Panc1 (cell line): ENCODE data around the gene SYCP3.

Experiments used
- POLR2AphosphoS5 ChIP-seq: IDR thresholded peaks from 2 replicates; pipeline ENCODE4 v1.6.1; 2012; ENCODE audit warnings: mild to moderate bottlenecking, low read depth, low read length, moderate library complexity
- SIN3A ChIP-seq: IDR thresholded peaks from 2 replicates; pipeline ENCODE4 v1.6.1; 2012; ENCODE audit warnings: low read depth, mild to moderate bottlenecking, low read length, moderate library complexity, borderline replicate concordance; ENCODE audit not compliant: insufficient read depth
- TCF7L2 ChIP-seq: IDR thresholded peaks from 2 replicates; pipeline ENCODE4 v1.6.1; 2011; ENCODE audit warnings: mild to moderate bottlenecking, low read depth, low read length, inconsistent platforms
- TF ChIP-seq, protein P1 (sequence below): fragments of 450-650 bp; IDR thresholded peaks from 2 replicates; pipeline ENCODE4 v1.5.1; 2017; ENCODE audit warnings: mild to moderate bottlenecking
- TF ChIP-seq, protein P2 (sequence below), 2 experiments: IDR thresholded peaks; 2 replicates each; pipeline ENCODE4 v1.6.1; 2011 to 2012; ENCODE audit warnings: low read depth in 2 of 2, control low read depth in 1 of 2, low read length in 1 of 2, mild to moderate bottlenecking in 1 of 2, moderate library complexity in 1 of 2; ENCODE audit not compliant: insufficient read depth in 1 of 2

DNA sequence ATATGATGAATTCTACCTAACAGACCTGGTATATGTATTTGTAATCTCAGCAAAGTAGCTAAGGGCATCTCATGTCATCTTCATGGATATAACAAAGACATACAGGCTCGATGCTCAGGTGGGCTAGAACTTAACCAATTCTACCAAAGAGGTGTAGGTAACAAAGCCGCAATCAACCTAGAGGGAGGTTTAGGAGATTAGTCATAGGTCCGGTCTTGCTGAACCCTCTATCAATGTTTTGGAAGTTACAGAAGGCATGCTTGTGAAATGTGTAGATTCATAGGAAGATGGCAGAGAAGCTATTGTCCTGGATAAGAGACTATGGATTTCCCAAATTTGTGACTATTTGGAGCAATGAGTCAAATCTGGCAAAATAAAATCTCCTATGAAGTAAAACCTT is 42.6 kb upstream of the SYCP3 start:
- TF ChIP-seq POLR2AphosphoS5, result no peak
- TF ChIP-seq, protein P1, sequence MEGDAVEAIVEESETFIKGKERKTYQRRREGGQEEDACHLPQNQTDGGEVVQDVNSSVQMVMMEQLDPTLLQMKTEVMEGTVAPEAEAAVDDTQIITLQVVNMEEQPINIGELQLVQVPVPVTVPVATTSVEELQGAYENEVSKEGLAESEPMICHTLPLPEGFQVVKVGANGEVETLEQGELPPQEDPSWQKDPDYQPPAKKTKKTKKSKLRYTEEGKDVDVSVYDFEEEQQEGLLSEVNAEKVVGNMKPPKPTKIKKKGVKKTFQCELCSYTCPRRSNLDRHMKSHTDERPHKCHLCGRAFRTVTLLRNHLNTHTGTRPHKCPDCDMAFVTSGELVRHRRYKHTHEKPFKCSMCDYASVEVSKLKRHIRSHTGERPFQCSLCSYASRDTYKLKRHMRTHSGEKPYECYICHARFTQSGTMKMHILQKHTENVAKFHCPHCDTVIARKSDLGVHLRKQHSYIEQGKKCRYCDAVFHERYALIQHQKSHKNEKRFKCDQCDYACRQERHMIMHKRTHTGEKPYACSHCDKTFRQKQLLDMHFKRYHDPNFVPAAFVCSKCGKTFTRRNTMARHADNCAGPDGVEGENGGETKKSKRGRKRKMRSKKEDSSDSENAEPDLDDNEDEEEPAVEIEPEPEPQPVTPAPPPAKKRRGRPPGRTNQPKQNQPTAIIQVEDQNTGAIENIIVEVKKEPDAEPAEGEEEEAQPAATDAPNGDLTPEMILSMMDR, result no peak
- TF ChIP-seq, protein P2, sequence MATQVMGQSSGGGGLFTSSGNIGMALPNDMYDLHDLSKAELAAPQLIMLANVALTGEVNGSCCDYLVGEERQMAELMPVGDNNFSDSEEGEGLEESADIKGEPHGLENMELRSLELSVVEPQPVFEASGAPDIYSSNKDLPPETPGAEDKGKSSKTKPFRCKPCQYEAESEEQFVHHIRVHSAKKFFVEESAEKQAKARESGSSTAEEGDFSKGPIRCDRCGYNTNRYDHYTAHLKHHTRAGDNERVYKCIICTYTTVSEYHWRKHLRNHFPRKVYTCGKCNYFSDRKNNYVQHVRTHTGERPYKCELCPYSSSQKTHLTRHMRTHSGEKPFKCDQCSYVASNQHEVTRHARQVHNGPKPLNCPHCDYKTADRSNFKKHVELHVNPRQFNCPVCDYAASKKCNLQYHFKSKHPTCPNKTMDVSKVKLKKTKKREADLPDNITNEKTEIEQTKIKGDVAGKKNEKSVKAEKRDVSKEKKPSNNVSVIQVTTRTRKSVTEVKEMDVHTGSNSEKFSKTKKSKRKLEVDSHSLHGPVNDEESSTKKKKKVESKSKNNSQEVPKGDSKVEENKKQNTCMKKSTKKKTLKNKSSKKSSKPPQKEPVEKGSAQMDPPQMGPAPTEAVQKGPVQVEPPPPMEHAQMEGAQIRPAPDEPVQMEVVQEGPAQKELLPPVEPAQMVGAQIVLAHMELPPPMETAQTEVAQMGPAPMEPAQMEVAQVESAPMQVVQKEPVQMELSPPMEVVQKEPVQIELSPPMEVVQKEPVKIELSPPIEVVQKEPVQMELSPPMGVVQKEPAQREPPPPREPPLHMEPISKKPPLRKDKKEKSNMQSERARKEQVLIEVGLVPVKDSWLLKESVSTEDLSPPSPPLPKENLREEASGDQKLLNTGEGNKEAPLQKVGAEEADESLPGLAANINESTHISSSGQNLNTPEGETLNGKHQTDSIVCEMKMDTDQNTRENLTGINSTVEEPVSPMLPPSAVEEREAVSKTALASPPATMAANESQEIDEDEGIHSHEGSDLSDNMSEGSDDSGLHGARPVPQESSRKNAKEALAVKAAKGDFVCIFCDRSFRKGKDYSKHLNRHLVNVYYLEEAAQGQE (IDR thresholded peaks at IDR 0.05; ENCODE audit: insufficient read depth in 1 of 2, low read depth in 2 of 2, low read length in 1 of 2), result no peak
- TF ChIP-seq TCF7L2, result no peak
- no peak for TF ChIP-seq SIN3A
